ENCODE data around the gene METTL27. TPM values are rescaled to one million over a fixed set of nuclear protein-coding genes. Genes with fewer than 3 reads are reported as not detected.

The METTL27 gene
- polyA plus RNA-seq, 1 donor from 2014 or later: 2.4 TPM

GRCh38 chr7:73831834-73832651, 10.3 kb downstream of the METTL27 start:
- Histone ChIP-seq H3K4me3 (ENCODE audit: low read length) (no peak overlapping the region), H2AFZ (ENCODE audit: low read depth, low read length) (no peak overlapping the region), H3K79me2 (replicated peaks; ENCODE audit: insufficient read depth, low read length) (no peaks in the 10 kb centered on the region), H3K27ac (ENCODE audit: low read length) (no peak overlapping the region), H3K9me3 (ENCODE audit: low read length) (peaks cover 4% of the 10 kb centered on the region), H3K9me2 (ENCODE audit: insufficient read depth, low read length) (no peaks in the 10 kb centered on the region), H3K27me3 (ENCODE audit: insufficient read depth, low read depth, low read length) (no peaks in the 10 kb centered on the region), H3K4me2 (ENCODE audit: low read length) (no peak overlapping the region), H3K9ac (ENCODE audit: low read length) (no peak overlapping the region), H3K36me3 (ENCODE audit: insufficient read depth, low read length) (no peaks in the 10 kb centered on the region), H3F3A (ENCODE audit: insufficient read depth, low read length, poor library complexity, severe bottlenecking) (no peaks in the 10 kb centered on the region), H4K20me1 (ENCODE audit: insufficient read depth) (no peaks in the 10 kb centered on the region)
- TF ChIP-seq SMC3 (conservative IDR thresholded peaks at IDR 0.05; ENCODE audit: poor library complexity) (no peak), MXI1 (conservative IDR thresholded peaks at IDR 0.05; ENCODE audit: poor library complexity, severe bottlenecking) (no peak), CTCF (IDR thresholded peaks at IDR 0.05; ENCODE audit: poor library complexity, severe bottlenecking) (no peak), EP300 (conservative IDR thresholded peaks at IDR 0.05; ENCODE audit: poor library complexity, severe bottlenecking) (no peak), EZH2 (IDR thresholded peaks at IDR 0.05; ENCODE audit: borderline replicate concordance, insufficient read depth, low read length, poor library complexity, severe bottlenecking) (no peak), RAD21 (conservative IDR thresholded peaks at IDR 0.05) (no peak), TAF1 (IDR thresholded peaks at IDR 0.05; ENCODE audit: low read depth) (no peak), POLR2AphosphoS5 (IDR thresholded peaks at IDR 0.05) (no peak), REST (IDR thresholded peaks at IDR 0.05; ENCODE audit: borderline replicate concordance) (no peak)

GRCh38 chr7:73831584-73831833, 10.8 kb downstream of the METTL27 start:
- TF ChIP-seq REST (IDR thresholded peaks at IDR 0.05; ENCODE audit: borderline replicate concordance) (no peak), EZH2 (IDR thresholded peaks at IDR 0.05; ENCODE audit: borderline replicate concordance, insufficient read depth, low read length, poor library complexity, severe bottlenecking) (no peak), RAD21 (conservative IDR thresholded peaks at IDR 0.05) (no peak), EP300 (conservative IDR thresholded peaks at IDR 0.05; ENCODE audit: poor library complexity, severe bottlenecking) (no peak), SMC3 (conservative IDR thresholded peaks at IDR 0.05; ENCODE audit: poor library complexity) (no peak), POLR2AphosphoS5 (IDR thresholded peaks at IDR 0.05) (no peak), TAF1 (IDR thresholded peaks at IDR 0.05; ENCODE audit: low read depth) (no peak), MXI1 (conservative IDR thresholded peaks at IDR 0.05; ENCODE audit: poor library complexity, severe bottlenecking) (no peak)
- H3K27me3 ChIP-seq (ENCODE audit: insufficient read depth, low read depth, low read length): no peaks in the 10 kb centered on the region
- H3K79me2 ChIP-seq (replicated peaks; ENCODE audit: insufficient read depth, low read length): no peaks in the 10 kb centered on the region
- H3K9me2 ChIP-seq (ENCODE audit: insufficient read depth, low read length): no peaks in the 10 kb centered on the region
- no peaks in the 10 kb centered on the region for H3F3A ChIP-seq (ENCODE audit: insufficient read depth, low read length, poor library complexity, severe bottlenecking)
- no peak overlapping the region for H3K9ac ChIP-seq (ENCODE audit: low read length)
- no peak overlapping the region for H3K4me2 ChIP-seq (ENCODE audit: low read length)
- H2AFZ ChIP-seq (ENCODE audit: low read depth, low read length): no peak overlapping the region
- H3K27ac ChIP-seq (ENCODE audit: low read length): no peak overlapping the region
- H4K20me1 ChIP-seq (ENCODE audit: insufficient read depth): no peaks in the 10 kb centered on the region
- H3K9me3 ChIP-seq (ENCODE audit: low read length): peaks cover 4% of the 10 kb centered on the region
- no peaks in the 10 kb centered on the region for H3K36me3 ChIP-seq (ENCODE audit: insufficient read depth, low read length)
- no peak overlapping the region for H3K4me3 ChIP-seq (ENCODE audit: low read length)

Measured in neural cell (in vitro differentiated cells).